GM18870 (cell line): ENCODE results near the gene DYNLT1.
"Not testable (repeated sequence)": the region's sequence is repeated elsewhere in the genome, so short reads cannot be mapped to it uniquely, and the experiment has no call there.

Experiments used
- ATAC-seq: cut with Tn5 transposase; IDR thresholded peaks from one replicate; pipeline ENCODE4 v1.9.1; 2021; ENCODE audit warnings: moderate library complexity; ENCODE audit not compliant: unreplicated experiment

The DYNLT1 gene

DNA sequence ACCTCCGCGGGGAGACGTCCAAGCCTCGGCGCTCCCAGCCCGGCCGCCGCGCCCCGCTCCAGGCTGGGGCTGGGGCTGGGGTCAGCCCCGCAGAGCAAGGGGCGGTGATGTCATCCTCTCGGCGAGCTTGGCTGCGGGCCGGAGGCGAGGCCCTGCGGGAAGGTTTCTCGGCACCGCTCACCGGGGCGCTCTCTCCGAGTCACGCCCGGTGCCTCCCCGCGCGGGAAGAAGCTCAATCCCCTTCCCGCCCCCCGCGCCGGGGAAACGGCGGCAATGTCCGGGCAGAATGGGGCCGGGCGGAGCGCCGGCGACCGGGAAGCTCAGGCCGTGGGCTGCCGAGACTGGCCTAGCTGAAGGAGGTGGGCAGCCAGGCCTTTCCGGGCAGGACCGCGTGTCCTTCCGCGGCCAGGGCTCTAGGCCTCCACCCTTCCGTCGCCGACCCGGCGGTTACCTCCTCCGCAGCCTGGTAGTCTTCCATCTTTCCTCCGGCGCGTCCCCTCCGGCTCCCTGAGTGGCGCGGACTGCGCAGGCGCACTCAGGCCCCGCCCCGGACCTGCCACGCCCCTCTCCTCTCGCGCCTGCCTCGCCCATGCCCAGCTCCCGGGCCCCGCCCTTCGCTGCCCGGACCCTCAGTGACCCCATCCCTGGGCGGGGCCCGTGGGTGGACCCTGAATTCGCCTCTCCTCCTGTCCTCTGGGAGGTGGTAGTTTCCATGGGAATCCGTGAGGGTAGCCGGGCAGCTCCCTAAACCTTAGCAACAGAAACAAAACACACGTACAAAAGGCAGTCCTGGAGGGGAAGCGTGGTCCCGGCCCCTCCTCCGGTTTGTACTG is at the start of gene DYNLT1:
DYNLT1 (minus strand) TSS at position 513 of the 833 bp plus-strand sequence; CDS start at position 478, 35 bp downstream.
- peak; percentile 26 for ATAC-seq

DNA sequence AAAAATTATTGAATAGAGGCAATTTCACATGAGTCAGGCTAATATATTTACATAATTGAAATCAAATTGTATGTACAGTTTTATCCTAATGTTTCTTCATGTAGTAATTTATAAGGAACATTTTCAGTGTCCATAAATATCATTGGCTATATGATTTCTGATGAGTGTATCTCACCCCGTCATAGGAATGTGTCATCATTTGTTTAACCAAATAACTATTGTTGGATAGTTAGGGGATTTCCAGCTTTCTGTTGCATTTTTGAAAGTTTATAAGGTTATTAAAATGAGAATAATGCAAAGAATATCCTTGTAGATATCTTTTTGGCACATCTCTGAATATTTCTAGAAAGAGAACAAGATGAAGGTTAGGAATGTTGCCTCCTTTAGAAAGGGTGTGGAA is 44.3 kb upstream of the DYNLT1 start:
- no peak for ATAC-seq

DNA sequence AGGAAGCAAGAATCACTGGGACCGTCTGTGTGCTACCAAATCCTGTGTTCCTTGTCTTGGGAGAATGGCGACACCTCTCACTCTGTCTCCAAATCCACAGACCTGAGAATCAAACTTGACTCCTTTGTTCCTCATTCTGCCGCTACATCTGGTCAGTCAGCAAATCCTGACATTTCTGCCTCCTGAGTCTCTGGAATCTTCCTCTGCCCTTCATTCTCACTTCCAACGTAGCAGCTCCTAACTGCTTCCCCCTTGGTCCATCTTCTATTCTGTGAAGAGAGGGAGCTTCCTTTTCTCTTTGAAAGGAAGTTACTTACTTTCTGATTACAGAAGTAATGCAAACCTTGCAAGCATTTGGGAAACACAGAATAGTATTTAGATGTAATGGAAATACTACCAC is 43.0 kb upstream of the DYNLT1 start:
- ATAC-seq, result no peak

DNA sequence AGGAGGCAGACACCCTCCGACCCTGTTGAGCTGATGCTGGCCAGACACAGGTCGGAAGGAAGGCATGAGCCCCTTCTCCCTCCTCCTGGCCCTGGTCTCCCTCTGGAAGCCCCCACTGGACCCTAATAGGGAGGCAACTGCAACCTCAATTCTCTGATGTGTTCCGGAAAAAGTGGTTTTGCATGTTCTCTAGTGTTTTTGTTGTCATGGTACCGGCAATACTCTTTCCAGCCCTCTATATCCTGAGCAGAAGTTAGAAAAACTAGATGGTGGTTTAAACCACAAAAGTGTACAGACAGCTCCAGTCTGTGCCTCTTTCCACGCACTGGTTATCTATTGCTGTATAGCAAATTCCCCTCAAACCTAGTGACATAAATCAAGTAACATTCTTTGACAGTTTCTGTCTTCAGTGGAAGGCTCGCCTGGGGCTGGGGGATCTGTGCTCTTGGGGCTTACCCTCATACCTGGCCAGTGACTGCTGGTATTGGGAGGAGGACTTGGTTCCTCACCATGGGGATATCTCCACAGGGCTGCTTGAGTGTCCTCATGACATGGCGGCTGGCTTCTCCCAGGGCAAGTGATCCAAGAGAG is 42.3 kb upstream of the DYNLT1 start:
- ATAC-seq, result peak; percentile 70

DNA sequence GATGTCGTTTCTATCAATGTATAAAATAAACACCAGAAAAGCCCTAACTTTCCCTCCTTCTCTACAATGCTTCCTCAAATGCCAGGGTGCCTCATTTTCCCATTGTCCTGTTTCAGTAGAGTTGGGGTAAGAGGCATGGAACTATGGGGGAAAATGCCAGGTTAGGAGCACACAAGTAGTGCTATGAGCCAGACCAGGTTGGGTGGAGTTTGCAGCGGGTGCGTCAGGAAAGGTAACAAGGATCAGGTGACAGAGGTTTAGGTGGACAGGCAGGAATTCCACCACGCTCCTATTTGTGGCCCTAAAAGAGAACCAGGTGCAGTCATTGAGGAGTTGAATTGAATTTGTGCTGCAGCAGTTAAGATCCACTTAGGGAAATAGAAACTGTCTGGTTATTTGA is 41.8 kb upstream of the DYNLT1 start:
- no peak for ATAC-seq

DNA sequence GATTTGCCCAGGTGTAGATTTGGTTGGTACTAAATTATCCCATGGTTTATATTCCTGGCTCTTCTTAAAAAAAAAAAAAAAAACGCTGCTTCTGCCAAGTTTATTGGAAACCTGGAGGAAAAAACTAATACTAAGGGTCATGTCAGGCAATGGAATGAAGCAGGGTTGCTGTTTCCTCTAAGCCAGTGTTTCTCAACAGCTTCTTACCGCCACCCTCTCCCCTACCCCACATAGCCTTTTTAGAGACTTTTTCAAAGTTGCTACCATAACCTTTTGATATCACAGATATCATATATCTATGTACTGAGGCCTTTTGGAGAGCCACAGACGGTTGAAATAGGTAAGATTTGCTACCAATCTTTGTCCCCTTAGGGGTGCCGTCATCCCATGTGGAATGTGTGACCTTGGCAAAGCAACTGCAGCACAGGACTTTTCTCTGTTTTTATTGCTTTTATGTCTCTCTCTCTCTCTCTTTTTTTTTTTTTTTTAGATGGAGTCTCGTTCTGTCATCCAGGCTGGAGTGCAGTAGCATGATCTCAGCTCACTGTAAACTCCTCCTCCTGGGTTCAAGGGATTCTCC is 40.3 kb upstream of the DYNLT1 start:
- no peak for ATAC-seq

DNA sequence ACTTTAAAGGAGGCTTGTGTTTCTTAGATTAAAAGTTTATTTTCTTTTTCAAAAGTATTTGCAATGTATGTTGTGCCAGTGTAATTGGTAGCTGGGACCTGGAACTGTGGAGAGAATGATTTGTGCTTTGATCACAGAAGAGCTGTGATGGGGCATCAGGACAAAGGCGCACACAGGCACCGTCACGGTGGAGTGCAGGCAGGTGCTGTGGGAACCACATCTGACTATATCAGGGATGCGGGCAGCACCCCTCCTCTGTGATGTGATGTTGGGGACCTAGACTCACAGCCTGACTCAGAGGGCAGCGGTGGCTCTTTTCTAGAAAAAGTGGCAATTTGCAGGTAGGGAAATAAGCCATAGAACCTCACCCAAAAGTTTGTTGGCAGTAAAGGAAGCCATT is 39.8 kb upstream of the DYNLT1 start:
- ATAC-seq, result no peak

DNA sequence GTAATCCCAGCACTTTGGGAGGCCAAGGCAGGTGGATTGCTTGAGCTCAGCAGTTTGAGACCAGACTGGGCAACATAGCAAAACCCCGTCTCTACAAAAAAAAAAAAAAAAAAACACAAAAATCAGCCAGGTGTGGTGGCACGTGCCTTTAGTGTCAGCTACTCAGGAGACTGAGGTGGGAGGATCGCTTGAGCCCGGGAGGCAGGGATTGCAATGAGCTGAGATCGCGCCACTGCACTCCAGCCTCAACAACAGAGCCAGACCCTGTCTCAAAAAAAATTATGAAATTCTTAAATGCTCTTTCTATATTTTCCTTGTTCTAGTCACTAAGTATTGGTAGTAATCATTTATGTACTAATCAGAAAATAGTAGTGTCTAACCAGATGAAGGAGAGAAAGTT is 35.9 kb upstream of the DYNLT1 start:
- ATAC-seq, result no peak

DNA sequence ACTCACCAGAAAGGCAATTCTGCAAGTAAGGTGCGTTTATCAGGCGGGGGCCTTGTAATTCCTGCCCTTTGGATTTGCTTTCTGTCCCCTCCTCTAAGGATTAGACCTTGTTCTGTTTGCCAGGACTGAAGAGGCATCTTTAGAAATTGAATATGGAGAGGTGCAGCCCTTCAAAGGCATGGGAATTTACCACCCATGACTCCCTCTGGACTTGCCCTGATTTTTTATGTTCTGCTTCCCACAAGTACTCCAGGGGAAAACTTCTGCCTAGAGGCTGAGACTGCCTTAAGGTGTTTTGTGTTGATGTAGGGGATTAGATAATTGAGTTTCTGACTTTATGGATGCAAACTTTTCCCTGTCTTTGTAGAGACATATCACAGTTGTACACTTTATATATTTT is 35.5 kb upstream of the DYNLT1 start:
- no peak for ATAC-seq

DNA sequence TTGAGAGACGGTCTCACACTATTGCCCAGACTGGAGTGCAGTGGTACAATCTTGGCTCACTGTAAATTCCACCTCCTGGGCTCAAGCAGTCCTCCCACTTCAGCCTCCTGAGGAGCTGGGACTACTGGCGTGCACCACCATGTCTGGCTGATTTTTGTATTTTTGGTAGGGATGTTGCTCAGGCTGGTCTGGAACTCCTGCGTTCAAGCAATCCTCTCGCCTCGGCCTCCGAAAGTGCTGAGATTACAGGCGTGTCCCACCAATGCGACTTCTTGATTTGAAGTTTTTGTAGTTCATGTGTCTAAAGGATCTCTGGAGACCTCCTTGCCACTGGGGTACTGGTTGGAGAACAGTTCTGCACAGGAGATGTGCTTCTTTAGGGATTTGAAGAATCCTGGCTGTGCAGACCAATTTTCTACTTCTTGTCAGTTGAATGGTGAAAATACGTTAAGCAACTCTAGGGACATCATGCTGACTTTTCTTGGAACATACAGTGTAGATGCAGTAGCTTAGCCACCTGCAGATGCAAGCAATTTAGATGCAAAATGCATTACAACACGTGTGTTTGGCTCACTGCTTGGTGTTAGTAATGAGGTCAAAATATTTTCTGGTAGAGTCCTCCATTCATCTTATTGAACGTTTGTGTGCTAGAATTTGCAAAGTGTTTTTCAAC is 33.5 kb upstream of the DYNLT1 start:
- no peak for ATAC-seq

DNA sequence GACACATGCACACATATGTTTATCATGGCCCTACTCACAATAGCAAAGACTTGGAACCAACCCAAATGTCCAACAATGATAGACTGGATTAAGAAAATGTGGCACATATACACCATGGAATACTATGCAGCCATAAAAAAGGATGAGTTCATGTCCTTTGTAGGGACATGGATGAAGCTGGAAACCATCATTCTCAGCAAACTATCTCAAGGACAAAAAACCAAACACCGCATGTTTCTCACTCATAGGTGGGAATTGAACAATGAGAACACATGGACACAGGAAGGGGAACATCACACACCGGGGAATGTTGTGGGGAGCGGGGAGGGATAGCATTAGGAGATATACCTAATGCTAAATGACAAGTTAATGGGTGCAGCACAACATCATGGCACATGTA is 32.6 kb upstream of the DYNLT1 start:
- ATAC-seq, result not testable (repeated sequence)

DNA sequence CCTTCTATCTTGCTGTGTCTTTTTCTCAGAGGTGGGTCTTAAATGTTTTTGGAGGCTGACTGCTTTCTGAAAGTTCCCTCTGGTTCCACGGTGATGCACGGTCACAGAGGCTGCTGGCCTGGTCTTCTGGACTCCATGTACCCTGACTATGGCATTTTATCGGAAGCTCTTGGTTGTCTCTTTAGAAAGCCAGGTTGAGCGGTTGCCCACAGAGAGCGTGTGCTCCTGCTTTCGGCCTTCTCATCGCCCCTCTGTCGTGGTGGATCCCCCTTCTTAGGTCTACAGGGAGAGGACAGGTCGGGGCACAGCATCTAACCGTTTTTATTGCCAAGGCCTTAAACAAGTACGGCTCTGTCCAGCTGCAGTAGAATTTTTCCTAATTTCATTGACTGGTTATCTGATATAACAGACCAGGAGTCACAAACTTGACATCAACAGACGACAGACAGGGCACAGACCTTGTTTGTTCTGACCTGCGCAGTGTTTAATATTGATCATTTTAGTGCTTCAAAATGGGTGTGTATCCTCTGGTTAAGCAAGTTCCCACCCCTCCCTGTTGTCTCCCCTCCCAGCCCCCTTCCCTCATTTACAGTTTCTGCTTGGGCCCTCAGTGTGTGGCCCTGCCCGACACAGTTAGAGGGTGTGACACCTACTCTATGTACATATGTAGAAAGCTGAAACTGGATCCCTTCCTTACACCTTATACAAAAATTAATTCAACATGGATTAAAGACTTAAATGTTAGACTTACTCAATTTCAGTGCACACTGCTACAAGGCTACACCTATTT is 30.0 kb upstream of the DYNLT1 start:
- no peak for ATAC-seq

DNA sequence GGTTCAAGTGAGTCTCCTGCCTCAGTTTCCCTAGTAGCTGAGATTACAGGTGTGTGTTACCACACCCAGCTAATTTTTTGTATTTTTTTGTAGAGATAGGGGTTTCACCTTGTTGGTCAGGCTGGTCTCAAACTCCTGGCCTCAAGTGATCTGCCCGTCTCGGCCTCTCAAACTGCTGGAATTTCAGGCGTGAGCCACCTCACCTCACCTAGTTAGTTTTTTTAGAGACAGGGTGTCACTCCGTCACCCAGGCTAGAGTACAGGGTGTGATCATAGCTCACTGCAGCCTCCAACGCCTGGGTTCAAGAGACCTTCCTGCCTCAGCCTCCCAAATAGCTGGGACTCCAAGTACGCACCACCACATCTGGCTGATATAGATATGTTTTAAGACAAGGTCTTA is 28.2 kb upstream of the DYNLT1 start:
- ATAC-seq, result no peak

DNA sequence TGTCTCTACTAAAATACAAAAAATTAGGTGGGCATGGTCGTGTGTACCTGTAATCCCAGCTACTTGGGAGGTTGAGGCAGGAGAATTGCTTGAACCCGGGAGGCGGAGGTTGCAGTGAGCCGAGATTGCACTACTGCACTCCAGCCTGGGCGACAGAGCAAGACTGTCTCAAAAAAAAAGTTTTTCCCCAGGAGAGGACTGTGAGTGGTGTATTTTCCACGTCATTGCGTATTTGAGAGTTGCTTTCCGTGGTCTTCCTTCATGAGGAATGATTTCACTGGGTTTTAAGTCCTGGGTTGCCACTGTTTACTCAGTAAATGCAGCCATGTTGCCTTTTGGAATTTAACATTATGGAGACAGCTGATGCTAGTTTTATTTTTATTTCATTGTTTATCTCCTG is 27.6 kb upstream of the DYNLT1 start:
- not testable (repeated sequence) for ATAC-seq

DNA sequence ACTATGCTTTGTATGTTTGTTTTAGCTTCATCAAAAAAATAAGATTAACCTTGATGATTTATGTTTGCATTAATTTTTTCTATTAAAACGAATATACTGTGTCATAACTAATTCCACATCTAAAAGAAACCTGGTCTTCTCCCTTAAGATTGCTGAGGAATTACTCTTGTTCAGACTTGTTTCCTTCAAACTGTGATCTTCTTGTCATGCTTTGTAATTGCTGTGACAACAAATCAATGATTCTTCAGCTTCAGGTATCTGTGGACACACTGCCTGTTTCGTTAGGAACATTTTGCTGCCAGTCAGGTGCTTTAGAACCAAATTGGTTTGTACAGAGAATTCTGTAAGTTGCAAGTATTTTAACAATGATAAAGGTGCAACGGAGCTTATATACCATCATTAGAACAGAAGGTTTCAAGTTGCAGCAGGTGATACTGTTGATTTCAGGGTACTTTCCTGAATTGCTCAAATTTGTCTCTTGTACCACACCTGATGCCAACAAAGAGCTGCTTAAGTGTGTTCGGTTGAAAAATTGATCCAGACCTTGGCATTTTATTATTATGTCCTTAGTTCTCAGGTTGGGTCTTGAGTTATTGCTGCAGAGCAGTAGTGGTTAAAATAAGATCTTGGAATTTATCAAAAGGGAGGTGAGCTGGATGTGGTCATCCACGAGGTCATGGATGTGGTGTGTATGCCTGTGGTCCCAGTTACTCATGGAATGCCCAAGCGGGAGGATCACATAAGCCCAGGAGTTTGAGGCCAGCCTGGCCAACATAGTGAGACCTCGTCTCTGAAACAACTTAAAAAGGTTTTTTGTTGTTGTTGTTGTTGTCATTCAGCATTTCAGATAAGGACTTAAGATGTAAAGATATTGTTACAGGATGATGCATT is 24.8 kb upstream of the DYNLT1 start:
- ATAC-seq, result no peak

DNA sequence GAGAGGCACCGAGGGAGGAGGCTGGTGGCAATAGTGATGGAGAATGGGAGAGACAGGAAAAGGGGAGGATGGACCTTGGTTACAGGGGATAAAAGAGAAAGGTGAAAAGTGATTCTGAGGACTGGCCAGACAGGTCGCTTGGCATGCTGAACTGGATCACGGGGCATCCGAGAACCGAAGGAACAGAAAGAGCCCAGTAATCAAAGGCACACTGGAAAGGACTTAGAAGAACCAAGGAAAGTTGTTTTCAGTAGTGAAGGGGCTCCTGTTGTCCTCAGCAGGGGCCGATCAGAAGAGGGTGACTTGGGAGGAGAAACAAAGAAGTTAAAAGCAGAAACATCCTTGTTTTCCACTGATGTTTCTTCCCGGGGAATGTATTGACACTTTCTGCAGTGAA is 24.2 kb upstream of the DYNLT1 start:
- ATAC-seq, result no peak

DNA sequence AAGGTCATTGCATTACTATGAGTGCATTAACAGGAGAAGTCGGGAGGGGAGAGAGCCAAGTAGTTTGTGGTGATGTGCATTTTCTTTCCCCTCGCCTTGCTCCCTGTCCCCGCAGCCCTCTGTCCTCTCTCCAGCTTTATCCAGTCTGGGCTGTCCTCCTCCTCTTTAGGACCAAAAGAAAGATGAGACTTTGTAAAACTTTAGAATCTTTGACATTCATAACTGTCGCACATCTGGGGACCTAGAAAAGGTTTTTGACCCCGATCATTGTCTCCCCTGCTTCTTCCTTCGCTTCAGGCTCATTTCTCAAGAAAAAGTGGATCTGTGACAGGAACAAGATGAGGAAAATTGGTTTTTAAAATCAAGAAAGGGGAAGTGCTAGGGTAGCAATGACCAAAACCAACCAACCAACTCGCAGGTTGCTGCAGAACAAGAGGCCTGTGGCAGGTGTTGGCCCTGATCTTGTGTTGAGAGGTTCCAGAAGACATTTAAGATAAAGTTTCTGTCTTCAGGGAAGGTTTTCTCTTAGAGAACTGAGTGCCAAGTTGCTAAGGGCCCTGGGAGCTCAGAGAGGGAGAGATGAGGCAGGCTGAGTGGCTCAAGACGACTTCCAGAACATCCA is 22.9 kb upstream of the DYNLT1 start:
- ATAC-seq, result no peak

DNA sequence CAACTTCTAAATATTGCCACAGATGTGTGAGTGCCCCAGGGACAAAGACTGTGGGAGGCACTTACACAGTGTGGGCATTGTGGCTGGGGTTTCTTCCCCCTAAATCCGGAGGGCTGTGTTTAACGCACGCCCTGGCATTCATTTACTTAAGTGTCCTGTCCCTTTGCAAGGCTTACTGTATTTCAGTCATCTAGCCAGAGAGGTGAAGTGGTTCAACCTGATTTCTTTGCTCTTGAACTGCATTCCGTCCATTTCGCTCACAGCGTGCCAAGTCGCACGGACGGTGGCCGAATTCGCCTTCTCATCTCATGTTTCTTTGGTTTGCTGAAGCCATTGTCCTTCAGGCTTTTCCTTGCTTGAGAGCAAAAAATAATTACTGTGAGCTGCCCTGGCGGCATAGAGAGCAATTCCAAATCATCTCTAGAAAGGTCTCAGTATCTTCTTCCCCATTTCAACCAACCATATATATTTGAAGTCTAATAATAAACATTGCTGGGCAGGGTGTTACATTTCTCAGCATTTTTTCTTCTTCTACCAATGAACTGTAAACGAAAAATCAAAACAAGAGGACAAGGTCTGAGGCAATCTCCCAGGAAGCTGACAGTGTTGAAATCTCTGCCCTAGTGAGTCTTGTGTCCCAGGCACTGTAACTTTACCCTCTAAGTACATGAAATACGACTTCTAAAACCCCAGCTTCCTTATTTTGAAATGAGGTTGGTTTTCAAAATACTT is 22.3 kb upstream of the DYNLT1 start:
- ATAC-seq, result no peak

DNA sequence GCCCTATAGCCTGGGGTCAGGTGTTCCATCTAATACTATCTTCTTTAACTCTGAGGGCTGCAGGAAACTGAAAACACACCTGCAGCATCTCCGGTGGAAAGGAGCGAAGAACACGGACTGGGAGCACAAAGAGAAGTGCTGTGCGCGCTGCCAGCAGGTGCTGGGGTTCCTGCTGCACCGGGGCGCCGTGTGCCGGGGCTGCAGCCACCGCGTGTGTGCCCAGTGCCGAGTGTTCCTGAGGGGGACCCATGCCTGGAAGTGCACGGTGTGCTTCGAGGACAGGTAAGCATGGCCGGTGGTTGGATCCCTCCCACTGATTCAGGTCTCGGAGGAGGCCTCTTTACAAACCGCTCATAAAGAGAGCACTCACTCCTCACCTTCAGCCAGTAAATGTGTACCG is 20.8 kb upstream of the DYNLT1 start:
- ATAC-seq, result no peak
